GM19238 (cell line): ENCODE results near the gene DYSF.

Source experiments
- DNase-seq: peaks from one replicate; pipeline ENCODE4 v3.0.0; 2011; ENCODE audit warnings: low spot score; ENCODE audit not compliant: insufficient read length

The DYSF gene

DNA sequence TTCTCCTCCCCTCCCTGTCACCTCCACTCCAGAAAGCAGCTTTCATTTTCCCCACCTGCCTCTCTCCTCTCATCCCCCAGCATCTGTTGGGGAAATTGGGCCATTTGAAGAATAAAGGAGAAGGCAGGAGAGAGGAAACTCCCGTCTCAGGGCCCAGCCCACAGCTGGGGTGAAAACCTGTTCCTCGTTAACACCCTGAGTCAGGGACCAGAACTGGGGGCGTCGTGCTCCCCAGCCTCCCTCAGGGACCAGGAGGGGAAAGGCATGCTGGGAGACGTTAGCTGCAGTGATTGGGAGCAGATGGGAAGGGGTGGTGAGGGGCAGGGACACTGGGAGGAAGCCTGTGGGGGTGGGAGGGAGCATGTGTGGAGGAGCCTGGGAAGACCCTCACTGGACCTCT is 251.3 kb downstream of the DYSF start:
- no peak for DNase-seq

- DNase-seq, result no peak
Observed at GRCh38 chr2:71705171-71705960, 252.0 kb downstream of the DYSF start.

- no peak for DNase-seq
Observed at GRCh38 chr2:71706121-71706520, 252.8 kb downstream of the DYSF start.

- no peak for DNase-seq
Observed at GRCh38 chr2:71706836-71707235, 253.5 kb downstream of the DYSF start.

DNA sequence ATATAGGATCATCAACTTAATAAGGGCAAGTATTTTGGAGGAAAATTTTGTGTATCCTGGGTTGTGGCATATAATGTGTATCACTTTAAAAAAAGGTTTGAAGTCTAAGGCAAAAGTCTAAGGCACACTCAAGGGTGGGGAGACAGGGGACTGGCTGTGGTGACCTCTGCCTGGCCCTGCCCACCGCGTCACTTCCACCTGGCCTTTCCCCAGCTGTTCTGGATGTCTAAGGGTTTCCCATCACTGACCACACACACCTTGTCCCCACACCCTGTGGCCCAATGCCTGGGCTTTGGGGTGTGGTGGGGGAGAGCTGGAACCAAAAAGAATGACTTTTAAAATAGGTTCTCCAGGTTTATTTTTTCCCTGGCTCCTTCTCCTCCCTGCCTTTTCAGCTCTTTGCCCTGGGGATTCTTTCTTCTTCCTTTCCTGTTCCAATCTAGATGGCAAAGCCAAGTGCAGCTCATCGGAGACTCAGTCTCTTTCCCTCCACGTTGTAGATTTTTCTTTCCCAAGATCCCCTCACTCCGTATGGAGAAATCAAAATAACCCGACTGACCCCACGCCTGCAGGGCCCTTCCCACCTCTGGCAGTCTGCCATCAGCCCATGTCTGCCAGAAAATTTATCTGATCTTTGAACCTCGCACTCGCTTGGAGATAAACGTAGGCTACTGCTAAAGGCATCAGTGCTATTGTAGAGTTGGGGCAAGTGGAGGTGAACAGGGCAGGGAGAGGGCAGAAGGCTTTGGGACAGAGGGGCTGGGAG is 257.2 kb downstream of the DYSF start:
- no peak for DNase-seq

DNA sequence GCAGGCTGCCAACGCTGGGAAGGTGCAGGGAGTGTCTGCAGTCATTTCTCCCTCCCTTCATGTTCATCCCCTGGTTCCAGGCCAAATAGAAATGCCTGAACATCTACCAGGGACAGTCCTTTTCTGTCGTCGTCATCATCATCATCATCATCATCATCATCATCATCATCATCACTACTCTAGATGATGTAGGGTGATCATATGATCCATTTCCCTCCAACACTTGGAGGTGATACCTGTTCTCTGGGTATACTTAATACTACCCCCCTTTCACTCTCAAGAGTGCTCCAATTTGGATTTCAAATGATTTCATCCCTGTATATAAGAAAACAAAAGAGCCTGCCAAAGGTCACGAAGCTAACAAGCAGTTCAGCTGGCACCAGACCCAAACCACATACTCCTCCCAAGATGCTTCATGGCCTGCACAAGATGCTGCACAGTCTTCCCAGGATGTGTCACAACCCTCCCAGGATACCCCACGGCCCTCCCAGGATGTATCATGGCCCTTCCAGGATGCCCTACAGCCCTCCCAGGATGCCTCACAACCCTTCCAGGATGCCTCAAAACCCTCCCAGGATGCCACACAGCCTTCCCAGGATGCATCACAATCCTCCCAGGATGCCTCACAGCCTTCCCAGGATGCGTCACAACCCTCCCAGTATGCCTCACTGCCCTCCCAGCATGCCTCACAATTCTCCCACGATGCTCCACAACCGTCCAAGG is 257.9 kb downstream of the DYSF start:
- DNase-seq, result no peak

DNA sequence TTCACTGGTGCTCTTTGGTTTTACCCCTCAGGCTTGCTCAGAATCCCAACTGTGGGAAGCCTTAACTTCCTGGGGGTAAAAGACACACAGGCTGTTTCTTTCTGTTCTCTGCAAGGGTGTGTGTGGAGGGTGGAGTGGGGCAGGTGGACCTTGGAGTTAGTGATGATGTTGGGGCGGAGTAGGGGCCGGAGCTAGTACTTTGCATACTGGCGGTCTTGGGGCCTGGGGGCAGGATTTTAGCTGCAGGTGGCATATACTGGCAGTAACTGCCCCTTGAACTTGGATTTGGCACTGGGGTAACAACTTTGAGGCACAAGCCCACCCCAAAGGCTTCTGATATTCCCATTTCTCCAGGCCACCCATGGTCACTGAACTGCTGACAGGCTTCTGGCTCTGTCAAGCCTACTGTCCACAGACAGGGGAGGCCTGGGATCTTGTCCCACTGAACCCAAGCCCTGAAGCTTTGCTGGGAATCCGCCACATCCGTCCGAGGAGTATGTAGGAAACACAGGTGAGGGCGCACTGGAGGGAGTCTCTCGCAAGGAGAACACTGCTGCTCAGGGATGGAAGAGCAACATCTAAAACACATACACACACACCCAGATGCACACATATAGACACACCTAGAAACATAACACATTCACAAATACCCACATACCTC is 258.9 kb downstream of the DYSF start:
- no peak for DNase-seq

DNA sequence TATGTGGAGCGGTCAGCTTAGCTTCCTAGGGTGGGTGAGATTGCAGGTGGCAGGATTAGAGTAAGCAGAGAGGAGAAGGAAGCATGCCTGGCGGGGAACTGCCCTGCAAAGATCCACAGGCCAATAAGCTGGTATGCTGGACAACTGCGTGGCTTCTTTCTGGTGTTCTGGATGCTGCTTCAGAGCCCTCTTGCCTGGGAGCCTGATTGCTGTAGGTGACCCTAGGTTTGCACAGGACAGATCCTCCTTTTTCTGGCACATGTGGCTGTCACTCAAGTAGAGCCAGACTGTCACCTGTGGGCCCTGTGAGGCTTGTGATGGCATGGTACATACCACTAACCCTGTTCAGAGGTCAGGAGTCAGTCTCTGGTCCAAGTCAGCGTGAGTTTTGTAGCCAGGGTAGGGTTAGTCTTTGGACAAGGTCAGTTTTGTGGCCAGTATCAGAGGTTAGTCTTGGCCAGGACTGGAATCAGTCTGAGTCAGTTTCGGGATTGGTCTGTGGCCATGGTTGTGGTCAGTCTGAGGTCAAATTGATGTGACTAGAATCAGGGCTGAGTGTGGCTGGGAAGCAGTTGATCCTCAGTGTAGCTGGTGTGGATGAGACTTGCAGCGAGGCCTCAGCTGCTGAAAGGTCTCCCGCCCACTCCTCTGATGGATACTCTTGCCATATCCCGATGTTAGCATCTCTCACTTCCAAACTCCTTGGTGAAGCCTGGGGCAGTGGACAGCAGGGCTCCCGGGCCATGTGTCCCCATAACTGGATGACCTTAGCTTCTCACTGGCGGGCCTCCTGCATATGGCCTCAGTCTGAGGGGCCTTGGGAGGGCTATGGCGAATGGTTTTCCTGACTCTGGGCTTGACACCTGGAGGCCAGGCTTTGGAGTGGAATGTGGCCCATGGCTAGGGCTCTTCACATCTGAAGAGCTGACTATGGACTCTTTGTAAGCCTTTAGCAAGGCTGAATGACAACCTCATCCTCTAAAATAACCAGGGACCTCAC is 260.5 kb downstream of the DYSF start:
- DNase-seq, result no peak

DNA sequence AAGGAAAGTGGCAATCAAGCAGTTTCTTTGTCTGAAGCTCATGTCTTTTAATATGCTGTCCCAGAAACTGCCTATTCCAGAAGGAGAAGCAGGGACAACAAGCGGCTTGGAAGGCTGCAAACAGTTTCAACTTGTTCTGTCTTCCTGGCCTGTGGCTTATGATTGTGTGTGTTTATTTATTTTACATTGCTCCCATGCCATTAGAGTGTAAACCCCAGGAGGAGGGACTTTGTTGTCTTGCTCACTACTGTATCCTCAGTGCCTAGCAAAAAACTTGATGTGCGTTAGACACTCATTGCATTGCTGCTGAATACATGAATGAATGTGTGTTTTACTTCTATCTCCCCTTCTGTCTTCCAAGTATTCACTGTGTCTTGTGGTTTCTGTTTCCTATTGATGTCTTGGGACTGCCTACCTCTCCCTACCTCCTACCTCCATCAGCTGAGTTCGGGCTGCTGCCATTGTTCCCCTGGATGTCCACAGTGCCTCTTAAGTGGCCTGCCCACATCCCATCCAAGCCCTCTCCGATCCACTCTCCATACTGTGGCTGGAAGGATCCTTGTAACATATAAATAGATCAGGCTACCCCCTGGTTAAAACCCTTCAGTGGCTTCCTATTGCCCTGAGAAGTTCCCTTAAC is 261.4 kb downstream of the DYSF start:
- no peak for DNase-seq

GRCh38 chr2:71715241-71715750 is 261.9 kb downstream of the DYSF start:
- DNase-seq, result no peak

GRCh38 chr2:71715951-71716696 is 262.8 kb downstream of the DYSF start:
- no peak for DNase-seq

- no peak for DNase-seq
Observed at GRCh38 chr2:71716697-71717624, 263.6 kb downstream of the DYSF start.

GRCh38 chr2:71718686-71719085 is 265.3 kb downstream of the DYSF start:
- no peak for DNase-seq

DNA sequence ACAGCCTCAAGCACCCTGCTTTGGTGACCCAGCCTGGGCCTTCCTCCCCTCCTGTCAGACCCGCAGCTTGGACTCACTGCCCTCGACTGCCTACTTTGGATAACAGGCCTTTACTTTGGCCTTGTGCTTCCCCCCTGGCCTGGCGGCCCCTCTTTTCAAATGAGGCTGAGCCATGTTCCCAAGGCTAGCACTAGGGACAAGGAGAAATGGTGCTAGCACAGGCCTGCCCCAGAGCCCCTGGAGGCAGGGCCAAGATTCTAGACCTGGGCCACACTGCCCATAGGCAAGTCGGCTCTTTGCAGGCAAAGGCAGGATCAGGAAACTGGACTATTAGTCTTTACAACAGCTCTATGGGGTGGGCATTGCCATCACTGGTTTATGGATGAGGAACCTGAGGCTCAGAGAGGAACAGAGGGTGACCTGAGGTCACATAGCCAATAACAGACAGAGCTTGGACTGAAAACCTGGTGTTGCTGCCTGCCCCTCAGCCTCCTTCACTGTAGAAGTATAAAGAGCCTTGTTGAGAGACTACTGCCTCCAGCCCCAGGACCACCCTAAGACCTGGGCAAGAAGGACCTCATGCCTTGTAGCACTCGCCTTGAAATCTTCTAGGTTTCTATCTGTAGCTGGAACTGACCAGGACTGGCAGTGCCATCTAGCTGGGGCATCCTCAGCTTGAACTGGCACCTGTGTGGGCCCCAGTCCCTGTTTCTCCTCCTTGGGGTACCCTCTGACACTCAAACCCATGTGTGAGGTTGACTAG is 266.3 kb downstream of the DYSF start:
- no peak for DNase-seq

DNA sequence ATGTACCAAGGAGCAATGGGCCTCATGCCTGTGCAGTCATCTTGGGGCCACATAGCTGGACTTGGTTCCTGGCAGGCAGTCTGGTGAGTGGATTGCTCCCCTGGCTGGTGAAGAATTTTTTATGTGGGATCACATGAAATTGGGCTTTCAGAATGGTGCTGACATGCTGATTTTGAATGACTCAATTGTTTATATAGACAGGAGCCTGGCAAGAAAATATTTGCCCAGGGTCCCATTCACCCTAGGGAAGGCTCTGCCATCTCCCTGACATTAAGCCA is 266.9 kb downstream of the DYSF start:
- no peak for DNase-seq

DNA sequence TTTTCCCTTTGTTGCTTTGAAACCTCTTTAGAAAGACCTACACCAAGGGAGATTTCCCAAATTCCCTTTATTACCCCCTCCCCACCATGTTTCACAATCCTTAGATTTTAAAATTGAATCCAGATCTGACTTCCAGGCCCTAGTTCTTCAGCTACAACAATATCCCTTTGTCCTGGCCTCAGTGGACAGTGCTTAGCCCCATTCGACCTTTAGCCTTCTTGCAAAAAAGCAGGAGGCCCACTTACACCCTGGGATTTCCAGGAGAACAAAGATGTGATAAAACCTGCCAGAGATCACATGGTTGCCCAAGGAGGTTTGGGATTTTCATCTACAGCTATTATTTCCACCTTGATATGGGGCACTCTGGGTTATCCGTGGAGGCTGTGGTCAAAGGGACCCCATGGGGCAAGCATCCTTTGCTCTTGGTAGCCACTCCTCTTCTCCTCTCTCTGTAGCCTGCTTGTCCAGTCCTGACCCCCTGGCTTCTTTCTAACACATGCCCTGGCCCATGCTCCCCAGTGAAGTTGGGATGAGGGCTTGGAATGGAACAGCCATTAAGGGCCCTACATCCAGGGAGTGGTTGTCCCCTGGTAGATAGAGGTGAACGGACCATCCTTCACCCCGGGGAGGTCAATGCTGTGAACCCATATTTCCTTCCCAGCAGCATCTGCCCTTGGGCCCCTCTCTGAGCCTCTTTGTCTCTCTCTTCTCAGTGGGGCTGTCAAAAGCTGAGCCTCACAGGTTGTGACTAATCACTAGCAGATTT is 267.4 kb downstream of the DYSF start:
- no peak for DNase-seq

DNA sequence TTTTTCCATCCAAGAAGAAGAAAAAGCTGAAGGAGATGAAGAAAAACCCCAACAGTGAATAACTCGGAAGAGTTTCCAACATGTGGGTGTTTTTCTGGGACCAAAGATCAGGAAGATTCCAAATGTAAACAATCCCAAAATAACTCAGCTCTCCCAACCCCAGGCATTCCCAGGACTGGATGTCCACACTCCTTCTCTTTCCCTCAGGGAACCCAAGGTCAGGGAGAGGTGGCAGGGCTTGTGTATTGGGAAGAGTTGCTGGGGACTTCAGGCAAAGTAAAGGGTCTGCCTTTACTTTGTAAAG is 268.0 kb downstream of the DYSF start:
- DNase-seq, result no peak
